CD4-positive, alpha-beta T cell treated with Interleukin-17A for 1 hour (primary cell): ENCODE results near the gene SIGLEC14.
A peak's percentile ranks its signal among the peaks of the same experiment; 100 is the strongest.
"Not testable (repeated sequence)": the region's sequence is repeated elsewhere in the genome, so short reads cannot be mapped to it uniquely, and the experiment has no call there.

Source experiments
- DNase-seq: peaks from one replicate; pipeline ENCODE4 v3.0.0-alpha.2; 2020

Gene SIGLEC14

DNA sequence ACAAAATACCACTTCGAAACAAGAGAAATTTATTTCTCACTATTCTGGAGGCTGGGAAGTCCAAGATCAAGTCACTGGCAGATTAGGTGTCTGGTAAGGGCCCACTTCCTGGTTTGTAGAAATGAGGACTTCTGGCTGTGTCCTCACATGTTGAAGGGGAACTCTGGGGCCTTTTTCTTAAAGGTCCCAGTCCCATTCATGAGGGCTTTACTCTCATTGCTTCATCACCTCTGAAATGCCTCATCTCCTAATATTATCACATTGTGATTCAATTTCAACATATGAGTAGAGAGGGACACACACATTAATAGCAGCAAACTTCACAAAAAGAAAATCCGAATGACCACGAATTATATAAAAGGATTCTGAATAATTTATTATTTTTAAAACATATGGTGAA is 21.6 kb upstream of the SIGLEC14 start:
- no peak for DNase-seq

DNA sequence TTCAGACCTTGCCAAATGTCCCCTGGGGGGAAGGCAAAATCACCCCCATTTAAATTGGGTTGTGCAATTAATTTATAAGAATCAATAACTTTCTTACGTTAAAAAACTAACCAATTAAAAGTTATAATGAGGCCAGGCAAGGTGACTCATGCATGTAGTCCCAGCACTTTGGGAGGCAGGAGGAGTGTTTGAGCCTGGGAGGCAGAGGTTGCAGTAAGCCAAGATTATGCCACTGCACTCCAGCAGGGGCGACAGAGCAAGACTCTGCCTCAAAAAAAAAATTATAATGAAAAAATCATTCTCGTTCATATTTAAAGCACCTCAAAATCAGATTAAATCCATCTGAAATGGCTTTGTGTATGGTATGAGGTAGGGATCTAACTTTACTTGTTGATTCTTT is 18.4 kb upstream of the SIGLEC14 start:
- no peak for DNase-seq

DNA sequence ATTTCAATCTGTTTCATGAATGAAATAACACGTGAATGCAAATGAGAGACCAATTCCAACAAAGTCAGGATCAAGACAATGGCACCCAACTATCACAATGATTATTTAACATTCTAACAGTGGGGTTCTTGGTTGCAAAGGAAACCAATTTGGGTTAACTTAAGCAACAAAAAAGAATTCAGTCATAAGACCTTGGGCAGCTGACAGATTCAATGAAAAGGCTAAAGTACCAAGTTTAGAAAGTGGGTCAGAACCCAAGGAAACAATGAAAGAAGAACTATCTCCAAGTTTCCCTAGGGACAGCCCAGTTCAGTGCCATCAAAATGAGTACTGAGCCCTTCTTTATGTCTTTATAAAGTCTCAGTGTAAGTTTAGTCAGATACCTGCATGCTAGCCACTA is 17.5 kb upstream of the SIGLEC14 start:
- DNase-seq = no peak

DNA sequence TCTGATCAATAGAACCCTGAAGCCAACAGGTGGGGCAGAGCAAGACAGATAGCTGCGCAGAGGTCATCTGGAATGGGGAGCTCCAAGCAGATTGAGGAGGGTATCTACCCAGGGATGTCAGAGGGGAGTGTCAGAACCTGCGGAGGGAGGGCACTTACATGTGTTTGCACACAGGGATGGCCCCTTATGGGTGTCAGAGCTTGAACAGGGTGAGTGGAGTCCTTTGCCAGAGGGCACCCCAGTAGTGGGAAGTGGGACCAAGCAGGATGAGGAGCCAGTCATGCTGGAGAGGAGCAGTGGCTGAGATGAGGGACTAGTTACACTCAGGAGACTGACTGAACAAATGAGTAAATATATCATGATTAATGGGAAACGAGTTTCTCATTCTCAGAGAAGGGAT is 17.0 kb upstream of the SIGLEC14 start:
- DNase-seq = no peak

DNA sequence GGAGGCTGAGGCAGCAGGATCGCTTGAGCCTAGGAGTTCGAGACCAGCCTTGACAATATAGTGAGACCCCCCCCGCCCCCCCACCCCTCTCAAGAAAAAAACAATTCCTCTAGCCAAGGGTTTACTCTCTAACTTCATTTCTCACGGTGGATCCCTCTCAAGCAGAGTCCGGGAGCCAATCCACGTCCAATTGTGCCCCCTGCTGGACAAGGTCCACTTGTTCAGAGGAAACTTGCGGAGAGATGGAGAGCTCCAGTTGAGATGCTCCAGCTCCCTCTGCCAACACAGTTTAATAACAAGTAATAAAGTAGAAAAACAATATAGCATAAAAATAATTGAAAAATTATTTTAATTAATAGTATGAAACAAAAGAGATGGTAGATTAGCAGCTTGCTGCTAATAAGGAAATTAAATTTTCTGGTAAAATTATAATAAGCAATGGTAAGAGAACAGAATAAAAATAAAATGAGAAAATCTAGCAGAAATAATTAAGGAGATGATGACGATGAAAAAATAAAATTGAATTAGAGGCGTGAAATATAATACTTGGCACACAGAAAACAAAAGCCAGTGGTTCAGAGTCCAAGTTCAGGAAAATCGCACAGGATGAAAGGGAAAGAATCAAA is 14.5 kb upstream of the SIGLEC14 start:
- peak; percentile 52 for DNase-seq

DNA sequence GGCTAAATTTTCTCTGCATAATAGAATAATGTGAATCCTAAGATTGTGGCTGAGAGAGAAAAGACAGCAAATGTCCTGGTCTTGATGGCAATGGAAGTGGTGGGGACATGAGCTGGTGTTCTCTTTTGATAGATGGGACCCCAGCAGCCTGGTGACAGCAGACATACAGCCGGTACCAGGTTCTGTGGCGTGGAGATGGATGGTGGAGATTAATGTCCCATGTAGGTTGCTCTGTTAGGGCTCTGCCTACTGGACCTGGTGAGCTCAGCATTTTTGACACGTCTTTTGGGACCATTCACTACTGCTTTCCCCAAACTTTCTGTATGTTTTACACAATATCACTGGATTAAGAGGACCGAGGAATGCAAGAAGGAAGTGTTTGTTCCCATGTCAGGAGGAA is 8.2 kb upstream of the SIGLEC14 start:
- no peak for DNase-seq

DNA sequence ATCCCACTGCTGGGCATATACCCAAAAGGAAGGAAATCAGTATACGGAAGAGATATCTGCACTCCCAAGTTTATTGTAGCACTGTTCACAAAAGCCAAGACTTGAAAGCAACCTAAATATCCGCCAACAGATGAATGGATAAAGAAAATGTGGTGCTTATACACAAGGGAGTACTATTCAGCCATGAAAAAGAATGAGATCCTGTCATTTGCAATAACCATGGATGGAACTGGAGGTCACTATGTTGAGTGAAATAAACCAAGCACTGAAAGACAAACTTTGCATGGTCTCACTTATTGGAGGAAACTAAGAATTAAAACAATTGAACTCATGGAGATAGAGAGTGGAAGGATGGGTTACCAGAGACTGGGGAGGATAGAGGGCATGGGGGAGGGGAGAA is 6.5 kb upstream of the SIGLEC14 start:
- DNase-seq = no peak

DNA sequence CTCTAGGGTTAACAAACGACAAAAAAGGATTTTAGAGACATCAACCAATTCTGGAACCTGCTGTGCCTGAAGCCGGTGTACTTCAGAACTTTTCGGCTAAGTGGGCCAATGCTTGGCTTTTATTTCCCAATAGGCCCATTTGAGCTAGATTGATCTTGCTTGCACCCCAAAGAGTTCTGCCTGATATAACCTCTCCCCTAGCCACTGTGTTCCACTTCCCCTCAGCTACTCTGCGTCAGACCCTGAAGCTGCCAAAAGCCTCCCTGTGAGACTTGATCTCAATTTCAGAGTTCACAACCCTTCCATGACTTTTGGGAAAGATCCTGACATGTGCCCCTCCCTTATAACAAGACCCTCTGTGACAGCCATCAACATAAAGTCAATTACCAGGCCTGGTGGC is 5.6 kb upstream of the SIGLEC14 start:
- DNase-seq = no peak

DNA sequence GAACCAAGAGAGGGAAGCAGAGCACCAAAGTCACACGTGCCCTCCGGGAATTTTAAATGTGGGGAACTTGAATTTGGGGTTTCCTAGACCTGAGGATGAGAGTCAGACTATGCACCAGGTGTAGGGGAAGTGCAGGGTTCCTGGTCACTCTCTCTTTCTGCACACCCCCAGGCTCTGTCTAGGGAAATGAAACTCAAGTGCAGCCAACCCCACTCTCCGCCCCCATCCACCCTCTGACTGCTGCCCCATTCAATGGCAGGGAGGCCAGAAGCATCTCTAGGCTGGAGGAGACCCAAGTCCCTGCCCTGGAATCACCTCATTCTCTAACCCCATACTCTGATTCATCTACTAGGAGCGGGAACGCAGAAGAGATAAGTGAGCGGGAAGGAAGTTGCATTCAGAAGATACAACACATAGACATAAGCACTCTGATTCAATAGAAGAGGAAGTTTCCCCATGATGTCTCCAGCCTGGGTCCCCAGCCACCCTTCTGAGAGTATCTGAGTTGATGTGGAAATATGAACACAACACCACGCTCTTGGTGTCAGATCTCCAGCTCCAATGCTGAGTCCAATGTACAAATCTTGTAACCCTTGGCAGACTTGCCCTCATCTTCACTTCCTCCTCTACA is 4.7 kb upstream of the SIGLEC14 start:
- DNase-seq = peak; percentile 6

DNA sequence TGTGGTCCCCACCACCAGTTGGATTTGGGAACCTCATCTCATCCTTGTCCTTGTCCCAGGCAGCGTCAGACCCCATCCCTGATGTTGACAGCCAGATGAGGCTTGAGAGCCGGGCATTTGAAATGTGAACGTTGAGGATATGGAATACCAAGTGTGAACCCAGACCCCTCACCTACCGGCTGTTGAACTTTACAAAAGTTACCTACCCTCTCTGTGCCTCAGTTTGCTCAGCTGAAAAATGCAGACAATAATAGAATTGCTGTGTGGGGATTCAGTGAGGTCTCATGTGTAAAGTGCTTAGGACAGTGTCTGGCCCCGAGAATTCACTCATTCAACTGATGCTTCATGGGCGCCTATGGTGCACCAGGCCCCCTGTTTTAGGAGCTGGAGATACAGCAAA is 693 bp upstream of the SIGLEC14 start:
- no peak for DNase-seq

DNA sequence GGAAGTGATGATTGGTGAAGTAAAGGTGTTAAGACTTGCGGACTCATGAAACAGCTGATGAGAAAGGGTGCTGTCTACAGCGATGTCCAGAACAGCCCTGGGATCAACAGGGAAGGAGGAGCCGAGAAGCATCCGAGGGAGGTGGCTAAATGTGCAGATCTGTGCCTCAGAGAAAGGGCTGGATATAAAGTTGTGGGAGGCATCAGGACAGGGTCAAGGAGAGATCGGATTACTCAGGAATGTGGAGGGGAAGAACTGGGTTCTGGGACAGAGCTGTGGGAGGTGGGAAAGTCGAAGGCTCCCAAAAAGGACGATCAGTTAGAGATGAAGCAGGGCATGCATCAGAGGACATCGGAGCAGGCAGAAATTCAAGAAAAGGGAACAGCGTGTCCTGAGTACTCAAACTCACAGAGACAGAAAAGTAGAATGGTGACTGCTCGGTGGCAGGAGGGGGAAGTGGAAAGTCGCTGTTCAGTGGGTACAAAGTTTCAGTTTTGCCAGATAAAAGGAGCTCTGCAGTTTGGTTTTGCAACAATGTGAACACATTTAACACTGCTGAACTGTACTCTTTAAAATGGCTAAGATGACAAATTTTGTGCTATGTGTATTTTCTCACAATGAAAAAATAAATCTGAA is 1.9 kb downstream of the SIGLEC14 start:
- DNase-seq = no peak

DNA sequence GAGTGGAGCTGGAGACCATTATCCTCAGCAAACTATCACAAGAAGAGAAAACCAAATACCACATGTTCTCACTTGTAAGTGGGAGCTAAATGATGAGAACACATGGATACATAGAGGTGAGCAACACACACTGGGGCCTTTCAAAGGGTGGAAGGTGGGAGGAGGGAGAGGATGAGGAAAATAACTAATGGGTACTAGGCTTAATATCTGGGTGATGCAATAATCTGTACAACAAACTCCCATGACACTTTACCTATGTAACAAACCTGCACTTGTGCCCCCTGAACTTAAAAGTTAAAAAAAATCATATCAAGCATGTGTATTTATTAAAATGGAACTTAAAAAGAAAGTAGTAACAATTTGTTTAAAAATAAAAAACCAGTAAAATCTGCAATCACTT is 5.0 kb downstream of the SIGLEC14 start:
- no peak for DNase-seq

DNA sequence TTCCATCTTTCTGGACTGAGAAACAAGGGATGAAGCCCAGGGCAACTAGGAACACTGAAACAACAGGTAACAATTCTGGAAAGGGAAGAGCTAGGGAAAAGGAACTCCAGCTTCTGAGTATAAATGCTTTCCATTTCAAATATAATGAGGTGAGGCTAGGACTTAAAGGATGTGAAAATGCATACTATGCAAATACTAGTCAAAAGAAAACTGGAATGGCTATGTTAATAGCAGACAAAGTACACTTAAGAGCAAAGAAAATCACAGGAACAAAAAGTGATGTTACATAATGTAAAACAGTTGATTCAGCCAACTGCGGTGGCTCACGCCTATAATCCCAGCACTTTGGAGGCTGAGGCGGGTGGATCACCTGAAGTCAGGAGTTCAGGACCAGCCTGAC is 6.2 kb downstream of the SIGLEC14 start:
- no peak for DNase-seq

DNA sequence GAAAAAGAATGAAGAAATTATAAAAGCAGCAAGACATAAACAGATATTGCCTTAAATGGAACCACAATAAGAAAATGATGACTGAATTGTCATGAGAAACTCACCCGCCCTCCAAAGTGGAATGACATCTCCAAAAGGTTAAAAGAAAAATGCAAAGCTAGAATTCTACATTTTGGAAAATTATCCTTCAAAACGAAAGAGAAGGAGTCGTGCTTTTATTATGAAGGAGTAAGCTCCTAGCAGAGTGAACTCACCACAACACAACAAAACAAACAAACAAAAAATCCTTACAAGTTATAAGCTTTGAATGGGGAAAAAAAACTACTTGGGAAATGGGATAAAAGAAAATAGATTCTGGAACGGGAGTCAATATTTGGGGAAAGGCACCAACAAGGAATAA is 6.7 kb downstream of the SIGLEC14 start:
- DNase-seq = no peak

DNA sequence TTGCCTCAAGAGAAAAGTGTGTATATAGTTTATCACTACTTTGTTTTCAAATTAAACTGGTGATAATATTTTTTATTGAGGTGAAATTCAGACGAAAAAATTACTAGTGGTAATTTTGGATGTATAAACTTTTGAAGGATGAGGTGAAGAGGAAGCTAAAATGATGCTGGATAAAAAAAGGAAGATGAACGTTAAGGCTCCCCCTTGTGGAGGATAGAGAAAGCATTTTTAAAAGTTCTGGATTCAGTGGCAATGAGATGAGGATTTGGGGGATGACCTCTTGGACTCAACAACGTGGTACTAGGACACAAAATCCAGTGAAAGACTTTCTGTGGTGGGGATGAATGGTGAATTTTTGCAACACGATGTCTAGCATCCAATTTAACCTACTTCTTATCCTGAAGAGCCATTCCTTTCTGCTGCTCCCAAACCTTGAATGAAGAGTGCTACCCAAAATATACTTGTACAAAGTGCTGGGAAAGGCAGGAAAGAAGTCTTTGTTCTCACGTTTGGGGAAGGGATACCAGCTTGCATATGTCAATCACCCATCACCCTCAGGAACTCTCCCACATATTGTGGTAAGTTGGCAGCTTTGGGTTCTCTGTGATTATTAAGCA is 9.2 kb downstream of the SIGLEC14 start:
- no peak for DNase-seq

DNA sequence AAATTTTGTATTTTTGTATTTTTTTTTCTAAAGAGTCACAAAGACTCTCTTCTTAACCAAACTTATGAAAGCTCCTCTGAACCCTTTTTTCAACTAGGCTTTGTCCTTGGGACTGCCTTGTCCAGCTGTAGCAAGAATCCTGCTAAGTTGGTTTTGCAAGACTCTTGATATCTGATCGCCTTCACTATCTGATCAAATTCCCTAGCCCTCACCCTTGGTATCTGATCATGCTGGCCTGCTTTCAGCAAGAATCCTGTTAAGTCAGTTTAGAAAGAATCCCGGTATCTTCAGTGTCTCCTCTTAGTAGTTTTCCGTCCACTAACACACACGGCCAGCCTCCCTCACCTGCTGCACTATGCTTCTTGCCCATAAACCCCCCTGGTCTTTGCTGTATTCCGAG is 14.5 kb downstream of the SIGLEC14 start:
- no peak for DNase-seq

DNA sequence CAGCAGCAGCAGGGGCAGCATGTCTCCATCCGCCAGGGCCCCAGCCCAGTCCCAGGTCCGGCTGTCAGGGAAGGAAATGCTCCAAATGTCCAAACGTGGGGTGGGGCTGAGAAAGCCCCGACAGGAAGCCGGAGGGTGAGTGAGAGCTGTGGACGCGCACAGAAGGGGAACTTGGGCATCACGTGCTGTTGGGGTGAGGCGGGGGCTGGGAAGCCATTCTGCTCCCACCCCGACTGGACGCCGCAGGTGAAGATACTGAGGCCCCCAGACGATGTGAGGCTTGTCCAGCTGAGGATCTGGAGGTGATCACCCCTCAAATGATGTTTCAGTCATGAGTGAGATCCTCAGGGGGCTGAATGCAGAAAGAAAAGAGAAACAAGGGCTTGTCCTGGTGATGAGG is 16.3 kb downstream of the SIGLEC14 start, which contains the start of gene SIGLEC5:
SIGLEC5 (minus strand) TSS at position 87 of the 400 bp plus-strand sequence; CDS start at position 21, 66 bp downstream.
- DNase-seq = not testable (repeated sequence)

DNA sequence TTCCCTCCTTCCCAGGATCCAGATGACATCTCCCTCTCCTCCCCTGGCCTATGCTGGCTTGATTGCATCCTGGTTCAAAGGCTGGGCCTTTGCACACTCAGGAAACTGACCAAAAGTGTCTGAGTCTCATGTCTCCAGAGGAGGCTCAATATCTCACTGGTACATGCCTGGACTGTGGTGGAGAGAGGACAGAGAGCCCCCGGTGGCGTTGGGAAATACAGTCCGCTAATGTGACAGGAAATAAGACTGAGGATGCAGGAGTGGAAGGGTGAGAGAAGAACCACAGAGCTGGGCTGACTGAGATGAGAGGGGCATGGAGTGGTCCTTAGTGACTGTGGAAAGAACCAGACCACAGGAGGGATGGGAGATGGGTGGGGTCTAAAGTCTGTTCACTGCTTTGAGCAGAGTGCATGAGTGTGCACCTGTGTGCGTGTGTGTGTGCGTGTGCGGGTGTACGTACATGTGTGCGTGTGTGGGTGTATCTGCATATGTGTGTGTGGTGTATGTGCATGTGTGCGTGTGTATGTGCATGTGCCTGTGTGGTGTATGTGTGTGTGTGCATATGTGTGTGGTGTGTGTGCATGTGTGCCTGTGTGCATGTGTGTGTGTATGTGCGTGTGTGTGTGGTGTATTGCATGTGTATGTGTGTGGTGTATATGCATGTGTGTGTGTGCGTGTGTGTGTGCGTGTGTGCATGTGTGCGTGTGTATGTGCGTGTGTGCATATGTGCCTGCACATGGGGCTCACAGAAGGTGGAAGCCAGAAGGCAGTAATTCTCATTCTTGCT is 18.3 kb downstream of the SIGLEC14 start:
- no peak for DNase-seq

DNA sequence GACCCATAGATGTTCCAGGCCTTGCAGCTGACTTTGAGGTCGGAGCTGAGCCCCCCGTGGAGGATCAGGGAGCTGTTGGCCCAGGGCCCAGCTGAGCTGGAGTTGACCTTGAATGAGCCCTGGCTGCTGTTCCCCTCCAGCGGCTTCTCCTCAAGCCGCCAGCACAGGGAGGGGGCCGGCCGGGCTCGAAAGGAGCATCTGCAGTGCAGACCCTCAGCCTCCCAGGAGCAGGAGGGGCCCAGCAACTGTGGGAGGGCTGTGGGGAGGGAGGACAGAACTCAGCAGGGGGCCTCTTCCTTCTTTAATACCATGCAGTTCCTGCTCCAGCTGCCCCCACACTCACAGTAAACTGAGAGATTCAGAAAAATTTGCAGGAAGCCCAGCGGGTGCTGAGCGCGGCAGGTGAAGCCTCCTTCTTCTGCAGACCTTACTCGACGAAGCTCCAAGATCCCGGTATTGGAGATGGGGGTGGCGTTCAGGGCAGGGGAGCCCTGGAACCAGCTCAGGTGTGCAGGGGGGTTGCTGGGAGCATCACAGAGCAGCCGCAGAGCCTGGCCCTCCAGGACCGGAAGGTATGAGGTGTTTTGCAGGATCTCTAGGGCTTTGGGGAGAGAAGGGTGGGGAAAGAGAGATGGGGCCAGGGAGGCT is 19.0 kb downstream of the SIGLEC14 start:
- DNase-seq = no peak

DNA sequence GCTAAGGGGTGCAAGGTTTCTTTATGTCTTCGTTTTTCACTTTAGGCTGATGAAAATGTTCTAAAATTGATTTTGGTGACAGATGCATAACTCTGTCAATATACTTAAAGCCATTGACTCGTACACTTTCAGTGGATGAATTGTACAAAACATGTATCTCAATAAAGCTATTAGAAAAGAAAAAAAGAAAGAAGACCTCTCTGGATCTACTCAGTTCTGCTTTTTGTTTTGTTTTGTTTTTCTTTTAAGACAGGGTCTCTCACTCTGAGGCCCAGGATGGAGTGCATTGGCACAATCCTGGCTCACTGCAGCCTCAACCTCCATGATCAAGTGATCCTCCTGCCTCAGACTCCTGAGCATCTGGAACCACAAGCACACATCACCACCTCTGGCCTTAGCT is 19.9 kb downstream of the SIGLEC14 start:
- DNase-seq = no peak

DNA sequence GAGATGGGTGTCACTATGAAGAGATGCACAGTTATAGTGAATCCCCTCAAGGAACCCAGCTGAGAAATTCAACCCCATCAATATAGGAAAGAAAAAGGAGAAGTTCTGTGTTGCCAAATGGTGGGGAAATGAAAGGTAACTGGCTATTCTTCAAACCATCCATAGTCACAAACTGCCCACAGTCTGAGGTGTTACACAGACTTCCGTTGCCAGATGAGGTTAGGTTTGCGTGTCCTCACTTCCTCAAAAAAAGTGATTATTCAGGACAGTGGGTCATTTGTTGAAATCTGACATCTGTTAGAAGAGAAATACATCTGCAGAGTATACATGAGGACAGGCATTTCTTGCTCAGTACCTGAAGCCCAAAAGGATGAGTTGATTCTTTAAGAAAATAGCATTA is 25.4 kb downstream of the SIGLEC14 start:
- DNase-seq = no peak

DNA sequence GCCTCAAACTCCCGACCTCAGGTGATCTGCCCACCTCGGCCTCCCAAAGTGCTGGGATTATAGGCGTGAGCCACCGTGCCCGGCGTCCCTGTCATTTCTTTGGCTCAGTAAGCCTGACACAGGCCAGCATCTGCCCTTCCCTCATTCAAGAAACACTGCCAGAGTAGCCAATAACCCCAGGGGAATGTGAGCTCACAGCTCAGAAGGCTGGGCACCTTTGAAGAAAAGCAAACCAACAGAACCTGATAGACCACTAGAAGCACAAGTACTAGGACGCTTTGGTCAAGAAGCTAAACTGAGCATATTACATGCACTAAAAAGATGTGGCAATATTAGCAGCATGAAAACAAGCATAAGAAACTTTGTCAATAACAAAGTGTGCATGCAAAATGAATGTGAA is 30.6 kb downstream of the SIGLEC14 start:
- DNase-seq = no peak

DNA sequence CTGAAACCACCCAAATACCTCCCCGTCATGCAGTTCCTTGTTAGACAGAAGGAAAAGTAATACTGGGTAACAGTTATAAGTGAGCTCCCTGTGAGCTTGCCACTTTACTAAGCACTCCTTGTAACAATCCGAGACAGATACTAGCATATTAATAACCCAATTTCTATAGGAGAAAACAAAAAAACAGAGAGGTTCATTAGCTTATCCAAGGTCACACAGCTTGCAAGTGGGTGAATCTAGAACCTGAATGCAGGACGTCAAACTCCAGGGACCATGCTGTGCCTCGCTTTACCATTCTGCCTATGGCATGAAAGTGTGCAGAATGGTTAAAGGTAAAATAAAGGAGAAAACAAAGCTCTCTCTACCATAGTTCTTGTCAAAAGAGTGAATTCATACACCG is 31.8 kb downstream of the SIGLEC14 start:
- no peak for DNase-seq
